Transverse colon (tissue), 4 donors: ENCODE measurements around the gene RPS6KA4. TPM values are rescaled to one million over a fixed set of nuclear protein-coding genes. Genes with fewer than 3 reads are reported as not detected.
"Not testable (repeated sequence)": the region's sequence is repeated elsewhere in the genome, so short reads cannot be mapped to it uniquely, and the experiment has no call there.

Experiments
- DNase-seq: peaks from one replicate; pipeline ENCODE4 v3.0.0-alpha.2; 2019
- H3K27ac ChIP-seq, 4 donors: fragments of 200-600 bp; sonication (generic); 2 replicates each; pipeline ENCODE4 v1.5.1; 2016 to 2018; ENCODE audit warnings: inconsistent platforms in 4 of 4
- H3K27me3 ChIP-seq: fragments of 200-600 bp; sonication (generic); 2 replicates; pipeline ENCODE4 v1.5.1; 2017; ENCODE audit warnings: inconsistent platforms
- H3K36me3 ChIP-seq, 4 donors: fragments of 200-600 bp; sonication (generic); 2 replicates each; pipeline ENCODE4 v1.5.1; 2017 to 2019; ENCODE audit warnings: inconsistent platforms in 4 of 4
- H3K4me1 ChIP-seq, 4 donors: fragments of 200-600 bp; sonication (generic); 2 replicates each; pipeline ENCODE4 v1.5.1; 2017 to 2020; ENCODE audit warnings: inconsistent platforms in 4 of 4
- H3K4me3 ChIP-seq, 4 donors: fragments of 200-600 bp; sonication (generic); 1 replicate in 1 of 4; 2 replicates in 3 of 4; pipeline versions ENCODE4 v1.5.1 to v1.6.1; 2017 to 2019; ENCODE audit warnings: inconsistent platforms in 4 of 4
- H3K9me3 ChIP-seq, 2 donors: fragments of 200-600 bp; sonication (generic); 2 replicates each; pipeline ENCODE4 v1.5.1; 2017 to 2019; ENCODE audit warnings: inconsistent platforms in 2 of 2
- EP300 ChIP-seq: sonication (generic); formaldehyde crosslinking; IDR thresholded peaks from one replicate; pipeline ENCODE4 v1.6.1; 2017; ENCODE audit warnings: antibody characterized with exemption, low read depth
- POLR2A ChIP-seq: fragments of 450-650 bp; IDR thresholded peaks from one replicate; pipeline ENCODE4 v1.6.1; 2016; ENCODE audit warnings: antibody characterized with exemption, mild to moderate bottlenecking, moderate library complexity
- POLR2AphosphoS5 ChIP-seq, 3 donors: sonication (generic); formaldehyde crosslinking; IDR thresholded peaks; one replicate each; pipeline ENCODE4 v1.6.1; 2016; ENCODE audit warnings: antibody characterized with exemption in 3 of 3
- WGBS, 2 donors: methylation state at CpG; one replicate each; pipeline ENCODE4 v1.1.5; 2018; ENCODE audit warnings: low coverage in 1 of 2; 5-methylcytosine and 5-hydroxymethylcytosine counted together
- in situ Hi-C, 4 donors: fragments of 200-750 bp; cut with MboI; loops; one replicate each; pipeline versions ENCODE4 v1.15.0 to v1.15.1; 2017; ENCODE audit warnings: low sequenced_read_pairs in 3 of 4, low pct_ligation_motif_present in 1 of 4, low pct_unique_long_range_greater_than_20kb in 1 of 4
- intact Hi-C: fragments of 100-400 bp; cut with DNase I; formaldehyde crosslinking; loops from one replicate; pipeline ENCODE4 v1.15.1; 2023; ENCODE audit warnings: low total_unique reads
- total RNA-seq, 4 donors: library from RNA; depleted of rRNA; stranded (reverse); fragments of >200 nt; gene quantifications; one replicate each; pipeline ENCODE4 v1.1.0, GENCODE V29; 2016
- TF ChIP-seq, protein P1 (sequence below), 5 experiments: fragments of 200-600 bp in 3 of 5; fragments of 450-650 bp in 2 of 5; sonication (generic) in 3 of 5; IDR thresholded peaks; 1 replicate in 2 of 5; 2 replicates in 3 of 5; pipeline ENCODE4 v1.5.1; 2016 to 2017; ENCODE audit warnings: antibody characterized with exemption in 5 of 5, inconsistent platforms in 3 of 5, mild to moderate bottlenecking in 2 of 5, moderate library complexity in 1 of 5

Gene RPS6KA4
- total RNA-seq, 4 donors from 2014 or later: 14.5 to 86.0 (median 34.5) TPM

- peaks cover 0 to 11% (median 3%) of the 10 kb centered on the region in 4 donors for H3K36me3 ChIP-seq
These were observed 44.0 kb upstream of the RPS6KA4 start for GRCh38 chr11:64314805-64315561.

GRCh38 chr11:64315667-64316526, 43.1 kb upstream of the RPS6KA4 start:
- Histone ChIP-seq H3K27ac (peak overlapping the region; percentile 95 to 99 (median 96)), H3K36me3 (peaks cover 0 to 11% (median 3%) of the 10 kb centered on the region in 4 donors), H3K4me1 (peaks cover 4 to 51% (median 31%) of the 10 kb centered on the region in 4 donors), H3K4me3 (peak overlapping the region in 2 of 4 donors; percentile 71 to 72)
- in situ Hi-C loops, intact Hi-C loops, H3K9me3 ChIP-seq, DNase-seq, H3K27me3 ChIP-seq: not testable (repeated sequence)
- 60 to 79% methylated on average over 5 to 20 of the region's 25 CpGs for WGBS, 2 donors

More at GRCh38 chr11:64314805-64315561, 44.0 kb upstream of the RPS6KA4 start:
- Histone ChIP-seq H3K4me3 (no peak overlapping the region), H3K27me3 (no peaks in the 10 kb centered on the region), H3K27ac (peak overlapping the region in 1 of 4 donors; percentile 62), H3K9me3 (no peaks in the 10 kb centered on the region), H3K4me1 (peaks cover 4 to 41% (median 27%) of the 10 kb centered on the region in 4 donors)
- TF ChIP-seq POLR2A: no peak
- TF ChIP-seq POLR2AphosphoS5 (IDR thresholded peaks at IDR 0.05): no peak
- TF ChIP-seq, protein P1, sequence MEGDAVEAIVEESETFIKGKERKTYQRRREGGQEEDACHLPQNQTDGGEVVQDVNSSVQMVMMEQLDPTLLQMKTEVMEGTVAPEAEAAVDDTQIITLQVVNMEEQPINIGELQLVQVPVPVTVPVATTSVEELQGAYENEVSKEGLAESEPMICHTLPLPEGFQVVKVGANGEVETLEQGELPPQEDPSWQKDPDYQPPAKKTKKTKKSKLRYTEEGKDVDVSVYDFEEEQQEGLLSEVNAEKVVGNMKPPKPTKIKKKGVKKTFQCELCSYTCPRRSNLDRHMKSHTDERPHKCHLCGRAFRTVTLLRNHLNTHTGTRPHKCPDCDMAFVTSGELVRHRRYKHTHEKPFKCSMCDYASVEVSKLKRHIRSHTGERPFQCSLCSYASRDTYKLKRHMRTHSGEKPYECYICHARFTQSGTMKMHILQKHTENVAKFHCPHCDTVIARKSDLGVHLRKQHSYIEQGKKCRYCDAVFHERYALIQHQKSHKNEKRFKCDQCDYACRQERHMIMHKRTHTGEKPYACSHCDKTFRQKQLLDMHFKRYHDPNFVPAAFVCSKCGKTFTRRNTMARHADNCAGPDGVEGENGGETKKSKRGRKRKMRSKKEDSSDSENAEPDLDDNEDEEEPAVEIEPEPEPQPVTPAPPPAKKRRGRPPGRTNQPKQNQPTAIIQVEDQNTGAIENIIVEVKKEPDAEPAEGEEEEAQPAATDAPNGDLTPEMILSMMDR (IDR thresholded peaks at IDR 0.05): no peak
- no peak for TF ChIP-seq EP300
- in situ Hi-C loops: no loop called here
- WGBS, 2 donors: 80 to 90% methylated on average over 1 to 16 of the region's 24 CpGs
- no peak for DNase-seq
- intact Hi-C loops: no loop called here

DNA sequence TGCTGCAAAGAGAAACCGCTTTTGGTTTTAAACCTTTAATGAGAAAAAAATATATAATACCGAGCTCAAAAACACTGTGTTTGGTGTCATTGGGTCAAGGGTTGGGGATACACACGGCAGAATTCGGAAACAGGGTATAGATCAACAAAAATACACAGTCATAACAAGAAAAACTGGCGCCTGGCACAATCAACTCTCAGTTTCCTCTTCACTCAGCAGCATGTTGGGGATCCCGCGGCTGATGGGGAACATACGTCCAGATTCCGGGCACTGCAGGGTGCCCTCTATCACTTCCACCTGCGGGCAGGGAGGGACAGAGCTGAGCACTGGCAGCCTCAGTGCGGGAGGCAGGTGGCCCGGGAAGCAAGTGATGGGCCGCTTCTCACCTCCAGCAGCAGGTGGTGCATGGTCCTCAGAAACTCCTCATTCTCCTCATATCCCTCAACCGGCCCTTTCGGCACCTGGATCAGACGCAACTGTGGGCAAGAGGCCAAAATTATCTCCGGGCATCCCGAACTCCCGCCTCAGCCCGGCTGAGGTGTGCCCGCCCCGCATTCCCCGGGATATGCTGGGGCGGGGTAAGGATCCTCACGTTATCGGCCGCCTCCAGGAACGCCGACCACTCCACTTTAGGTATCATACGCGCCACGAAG, 42.2 kb upstream of the RPS6KA4 start:
- no peak for TF ChIP-seq POLR2AphosphoS5 (IDR thresholded peaks at IDR 0.05)
- TF ChIP-seq, protein P1 (IDR thresholded peaks at IDR 0.05): peak in 4 of 5 experiments; percentile 7 to 42 (median 14)
- in situ Hi-C loops: no loop called here
- Histone ChIP-seq H3K4me1 (peaks cover 4 to 59% (median 37%) of the 10 kb centered on the region in 4 donors), H3K27me3 (no peaks in the 10 kb centered on the region), H3K27ac (peak overlapping the region; percentile 95 to 99 (median 96)), H3K4me3 (peak overlapping the region; percentile 51 to 72 (median 62)), H3K36me3 (peaks cover 0 to 11% (median 3%) of the 10 kb centered on the region in 4 donors), H3K9me3 (no peaks in the 10 kb centered on the region)
- 4 to 5% methylated on average over 6 to 31 of the region's 32 CpGs for WGBS, 2 donors
- peak; percentile 69 for DNase-seq
- intact Hi-C loops: no loop called here

- intact Hi-C loops (no loop called here), in situ Hi-C loops (no loop called here)
- peaks cover 4 to 61% (median 42%) of the 10 kb centered on the region in 4 donors for H3K4me1 ChIP-seq
- 0% methylated on average over 43 of the region's 43 CpGs; no CpG with 5 or more reads in 1 of the 2 donors for WGBS, 2 donors
- peak; percentile 96 for DNase-seq
- H3K9me3 ChIP-seq: no peaks in the 10 kb centered on the region
- H3K36me3 ChIP-seq: peaks cover 0 to 11% (median 3%) of the 10 kb centered on the region in 4 donors
- TF ChIP-seq, protein P1 (IDR thresholded peaks at IDR 0.05): no peak
- TF ChIP-seq POLR2A: peak; percentile 85
- peak; percentile 20 for TF ChIP-seq EP300
- TF ChIP-seq POLR2AphosphoS5 (IDR thresholded peaks at IDR 0.05): peak; percentile 86 to 94 (median 91)
- no peaks in the 10 kb centered on the region for H3K27me3 ChIP-seq
- peak within 1 kb of the TSS; percentile 95 to 99 (median 96) for H3K27ac ChIP-seq
- peak within 1 kb of the TSS; percentile 51 to 91 (median 72) for H3K4me3 ChIP-seq
These were observed 41.5 kb upstream of the RPS6KA4 start, which contains the start of gene TRMT112 for GRCh38 chr11:64317325-64317960. TSS of gene TRMT112 (minus strand) at chr11:64317559. CDS start at chr11:64317526, 33 bp downstream.
